Esophagus squamous epithelium (tissue), 4 donors: Measurements from ENCODE around the gene NGDN.

Experiments
- CTCF ChIP-seq, 6 experiments: fragments of 450-650 bp in 4 of 6; fragments of 200-600 bp in 2 of 6; sonication (generic) in 2 of 6; IDR thresholded peaks; one replicate each; pipeline ENCODE4 v1.5.1; 2016 to 2019; ENCODE audit warnings: antibody characterized with exemption in 6 of 6, mild to moderate bottlenecking in 4 of 6, moderate library complexity in 4 of 6
- POLR2A ChIP-seq, 4 donors: fragments of 450-650 bp; IDR thresholded peaks; one replicate each; pipeline ENCODE4 v1.6.1; 2017; ENCODE audit warnings: antibody characterized with exemption in 4 of 4, mild to moderate bottlenecking in 4 of 4, moderate library complexity in 3 of 4

DNA sequence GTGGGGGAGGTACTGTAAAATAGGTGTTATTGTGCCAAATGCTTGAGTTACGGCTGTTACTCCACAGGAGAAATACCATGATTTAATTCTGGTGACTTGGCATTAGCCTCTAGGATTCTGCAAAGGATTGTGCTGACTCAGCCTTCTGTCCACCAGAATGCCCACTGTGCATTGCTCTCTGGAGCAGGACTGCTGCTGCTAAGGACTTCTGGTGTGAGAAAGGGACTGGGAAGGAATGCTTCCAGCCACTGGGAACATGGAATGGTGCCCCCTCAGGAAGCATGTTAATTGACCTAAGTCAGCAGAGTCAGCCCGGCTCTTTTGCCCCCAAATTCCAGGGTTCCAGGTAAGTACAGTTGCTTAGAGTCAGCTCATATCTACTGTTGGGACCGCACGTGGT, 49.2 kb downstream of the NGDN start:
- TF ChIP-seq CTCF (IDR thresholded peaks at IDR 0.05) (no peak), POLR2A (IDR thresholded peaks at IDR 0.05) (no peak)
